RWPE1 (cell line): ENCODE results near the gene FRRS1.

Experiments
- CTCF ChIA-PET: fragments of 350-600 bp; sonication (Branson Sonifier 250); formaldehyde crosslinking; extraction: SDS; loops from one replicate; lab custom pipeline; 2021; lab: Yijun Ruan, JAX
- POLR2A ChIA-PET: fragments of 400-600 bp; formaldehyde crosslinking; extraction: SDS; loops from one replicate; lab custom pipeline; 2020; ENCODE audit warnings: antibody characterized with exemption; ENCODE audit not compliant: low non-redundant PET; lab: Yijun Ruan, JAX
- DNase-seq: peaks from one replicate; pipeline ENCODE4 v3.0.0; 2012; ENCODE audit warnings: low spot score
- H3K27ac ChIP-seq: fragments of 450-650 bp; 2 replicates; pipeline ENCODE4 v1.5.1; 2017
- CTCF ChIP-seq: fragments of 450-650 bp; conservative IDR thresholded peaks from 2 replicates; pipeline ENCODE4 v1.5.1; 2017; ENCODE audit warnings: low read depth, mild to moderate bottlenecking

The FRRS1 gene

GRCh38 chr1:99682291-99682751 is 84.1 kb downstream of the FRRS1 start:
- H3K27ac ChIP-seq = no peak overlapping the region
- DNase-seq = no peak
- TF ChIP-seq CTCF = no peak
- ChIA-PET CTCF (no interaction called here), POLR2A (no interaction called here)

- no peak overlapping the region for H3K27ac ChIP-seq
- ChIA-PET CTCF (interaction anchor here (1.1 kb wide), 1 partner anchor 18 kb away, joined by 4 read pairs; no protein-coding TSS in a partner anchor), POLR2A (no interaction called here)
- no peak for TF ChIP-seq CTCF
- no peak for DNase-seq
Observed at GRCh38 chr1:99681583-99681982, 84.9 kb downstream of the FRRS1 start.

GRCh38 chr1:99680270-99680669 is 86.2 kb downstream of the FRRS1 start:
- no peak for DNase-seq
- CTCF ChIA-PET = no interaction called here
- H3K27ac ChIP-seq = no peak overlapping the region
- POLR2A ChIA-PET = no interaction called here
- no peak for TF ChIP-seq CTCF

- no peak for TF ChIP-seq CTCF
- ChIA-PET CTCF (no interaction called here), POLR2A (no interaction called here)
- H3K27ac ChIP-seq = no peak overlapping the region
- no peak for DNase-seq
Observed at GRCh38 chr1:99677416-99677815, 89.0 kb downstream of the FRRS1 start.

GRCh38 chr1:99676876-99677275 is 89.6 kb downstream of the FRRS1 start:
- POLR2A ChIA-PET = no interaction called here
- no peak overlapping the region for H3K27ac ChIP-seq
- TF ChIP-seq CTCF = no peak
- no peak for DNase-seq
- CTCF ChIA-PET = no interaction called here

GRCh38 chr1:99675994-99676393 is 90.4 kb downstream of the FRRS1 start:
- ChIA-PET POLR2A (no interaction called here), CTCF (no interaction called here)
- no peak for TF ChIP-seq CTCF
- no peak for DNase-seq
- H3K27ac ChIP-seq = no peak overlapping the region

- CTCF ChIA-PET = no interaction called here
- DNase-seq = no peak
- POLR2A ChIA-PET = no interaction called here
- no peak overlapping the region for H3K27ac ChIP-seq
- TF ChIP-seq CTCF = no peak
Observed at GRCh38 chr1:99675292-99675691, 91.1 kb downstream of the FRRS1 start.
